ENCODE measurements around the gene PXT1. TPM values are rescaled to one million over a fixed set of nuclear protein-coding genes. Genes with fewer than 3 reads are reported as not detected.

Gene PXT1
- total and polyA plus RNA-seq, 2 donors (not counting 1 experiment from before 2014, with no cell fraction given) = under 0.01 to 0.03 TPM

- peaks cover 4% of the 10 kb centered on the region for H3K36me3 ChIP-seq (ENCODE audit: control insufficient read depth, insufficient read depth, low read length)
- no peaks in the 10 kb centered on the region for H3K27me3 ChIP-seq (ENCODE audit: control insufficient read depth, insufficient read depth, low read length)
- H3K4me1 ChIP-seq (ENCODE audit: control insufficient read depth, extremely low read depth, insufficient read depth, low read length) = no peaks in the 10 kb centered on the region
- no peak overlapping the region for H3K4me3 ChIP-seq (replicated peaks in 1 of 4; ENCODE audit: control extremely low read depth in 1 of 4, insufficient read depth in 1 of 4, low read depth in 3 of 4, low read length in 4 of 4)
- H3K9me3 ChIP-seq (ENCODE audit: control insufficient read depth, insufficient read depth, low read depth, low read length) = no peaks in the 10 kb centered on the region
- H2AFZ ChIP-seq (ENCODE audit: low read length) = no peak overlapping the region
- DNase-seq (ENCODE audit: low read depth in 2 of 2) = no peak
- TF ChIP-seq CTCF (conservative IDR thresholded peaks at IDR 0.05 in 1 of 2, IDR thresholded peaks at IDR 0.05 in 1 of 2; ENCODE audit: low read depth in 1 of 2, low read length in 2 of 2) = no peak
- no peak for TF ChIP-seq EZH2 (IDR thresholded peaks at IDR 0.05; ENCODE audit: low read length, missing control alignments)
- no peak overlapping the region for H3K9ac ChIP-seq (ENCODE audit: insufficient read depth, low read length)
- H3K4me2 ChIP-seq (ENCODE audit: extremely low read depth, insufficient read depth, low read length) = no peak overlapping the region
- no peaks in the 10 kb centered on the region for H4K20me1 ChIP-seq (ENCODE audit: control insufficient read depth, extremely low read depth, insufficient read depth, low read length)
- no peak overlapping the region for H3K27ac ChIP-seq (ENCODE audit: insufficient read depth, low read length)
- no peaks in the 10 kb centered on the region for H3K79me2 ChIP-seq (ENCODE audit: control insufficient read depth, insufficient read depth, low read length)
Observed at GRCh38 chr6:36489426-36489825, 46.8 kb upstream of the PXT1 start.

- no peak overlapping the region for H3K27ac ChIP-seq (ENCODE audit: insufficient read depth, low read length)
- no peak overlapping the region for H3K4me2 ChIP-seq (ENCODE audit: extremely low read depth, insufficient read depth, low read length)
- no peak for TF ChIP-seq EZH2 (IDR thresholded peaks at IDR 0.05; ENCODE audit: low read length, missing control alignments)
- TF ChIP-seq CTCF (conservative IDR thresholded peaks at IDR 0.05 in 1 of 2, IDR thresholded peaks at IDR 0.05 in 1 of 2; ENCODE audit: low read depth in 1 of 2, low read length in 2 of 2) = no peak
- H3K27me3 ChIP-seq (ENCODE audit: control insufficient read depth, insufficient read depth, low read length) = no peaks in the 10 kb centered on the region
- no peaks in the 10 kb centered on the region for H3K9me3 ChIP-seq (ENCODE audit: control insufficient read depth, insufficient read depth, low read depth, low read length)
- H3K36me3 ChIP-seq (ENCODE audit: control insufficient read depth, insufficient read depth, low read length) = peaks cover 4% of the 10 kb centered on the region
- DNase-seq (ENCODE audit: low read depth in 2 of 2) = no peak
- no peak overlapping the region for H2AFZ ChIP-seq (ENCODE audit: low read length)
- no peaks in the 10 kb centered on the region for H4K20me1 ChIP-seq (ENCODE audit: control insufficient read depth, extremely low read depth, insufficient read depth, low read length)
- no peaks in the 10 kb centered on the region for H3K79me2 ChIP-seq (ENCODE audit: control insufficient read depth, insufficient read depth, low read length)
- H3K4me3 ChIP-seq (replicated peaks in 1 of 4; ENCODE audit: control extremely low read depth in 1 of 4, insufficient read depth in 1 of 4, low read depth in 3 of 4, low read length in 4 of 4) = no peak overlapping the region
- no peak overlapping the region for H3K9ac ChIP-seq (ENCODE audit: insufficient read depth, low read length)
- H3K4me1 ChIP-seq (ENCODE audit: control insufficient read depth, extremely low read depth, insufficient read depth, low read length) = no peaks in the 10 kb centered on the region
Observed at GRCh38 chr6:36488221-36488620, 45.6 kb upstream of the PXT1 start.

GRCh38 chr6:36487698-36488097 lies 45.0 kb upstream of the PXT1 start:
- Histone ChIP-seq H3K9ac (ENCODE audit: insufficient read depth, low read length) (no peak overlapping the region), H3K27me3 (ENCODE audit: control insufficient read depth, insufficient read depth, low read length) (no peaks in the 10 kb centered on the region), H4K20me1 (ENCODE audit: control insufficient read depth, extremely low read depth, insufficient read depth, low read length) (no peaks in the 10 kb centered on the region), H3K36me3 (ENCODE audit: control insufficient read depth, insufficient read depth, low read length) (peaks cover 4% of the 10 kb centered on the region), H3K4me3 (replicated peaks in 1 of 4; ENCODE audit: control extremely low read depth in 1 of 4, insufficient read depth in 1 of 4, low read depth in 3 of 4, low read length in 4 of 4) (no peak overlapping the region), H3K4me1 (ENCODE audit: control insufficient read depth, extremely low read depth, insufficient read depth, low read length) (no peaks in the 10 kb centered on the region), H2AFZ (ENCODE audit: low read length) (no peak overlapping the region), H3K4me2 (ENCODE audit: extremely low read depth, insufficient read depth, low read length) (no peak overlapping the region), H3K27ac (ENCODE audit: insufficient read depth, low read length) (no peak overlapping the region), H3K9me3 (ENCODE audit: control insufficient read depth, insufficient read depth, low read depth, low read length) (no peaks in the 10 kb centered on the region), H3K79me2 (ENCODE audit: control insufficient read depth, insufficient read depth, low read length) (no peaks in the 10 kb centered on the region)
- DNase-seq (ENCODE audit: low read depth in 2 of 2) = peak in 1 of 2 donors; percentile 87
- TF ChIP-seq EZH2 (IDR thresholded peaks at IDR 0.05; ENCODE audit: low read length, missing control alignments) (no peak), CTCF (conservative IDR thresholded peaks at IDR 0.05 in 1 of 2, IDR thresholded peaks at IDR 0.05 in 1 of 2; ENCODE audit: low read depth in 1 of 2, low read length in 2 of 2) (no peak)

Measured in fibroblast of lung (primary cell).